BE2C (cell line): Measurements from ENCODE around the gene GRHPR.
"Not testable (repeated sequence)": the region's sequence is repeated elsewhere in the genome, so short reads cannot be mapped to it uniquely, and the experiment has no call there.

ENCODE experiments used
- DNase-seq: peaks from one replicate; pipeline ENCODE4 v3.0.0-alpha.2; 2020
- H3K27me3 ChIP-seq: fragments of 250-450 bp; sonication (Bioruptor Pico); 2 replicates; pipeline ENCODE4 v1.5.1; 2020; ENCODE audit warnings: mild to moderate bottlenecking
- H3K36me3 ChIP-seq: fragments of 250-450 bp; sonication (Bioruptor Pico); 2 replicates; pipeline ENCODE4 v1.5.1; 2020; ENCODE audit warnings: mild to moderate bottlenecking
- H3K4me1 ChIP-seq: fragments of 250-450 bp; sonication (Bioruptor Pico); 2 replicates; pipeline ENCODE4 v1.5.1; 2020
- H3K4me3 ChIP-seq: 2 replicates; pipeline ENCODE4 v1.5.1; 2011; ENCODE audit warnings: low read depth, low read length
- H3K9me3 ChIP-seq: fragments of 250-450 bp; sonication (Bioruptor Pico); 2 replicates; pipeline ENCODE4 v1.5.1; 2020
- TF ChIP-seq, protein P1 (sequence below): IDR thresholded peaks from 2 replicates; pipeline ENCODE4 v1.5.1; 2012; ENCODE audit warnings: mild to moderate bottlenecking, low read depth, low read length

Gene GRHPR

GRCh38 chr9:37464006-37464405 lies 41.5 kb downstream of the GRHPR start:
- no peaks in the 10 kb centered on the region for H3K27me3 ChIP-seq
- no peaks in the 10 kb centered on the region for H3K36me3 ChIP-seq
- TF ChIP-seq, protein P1, sequence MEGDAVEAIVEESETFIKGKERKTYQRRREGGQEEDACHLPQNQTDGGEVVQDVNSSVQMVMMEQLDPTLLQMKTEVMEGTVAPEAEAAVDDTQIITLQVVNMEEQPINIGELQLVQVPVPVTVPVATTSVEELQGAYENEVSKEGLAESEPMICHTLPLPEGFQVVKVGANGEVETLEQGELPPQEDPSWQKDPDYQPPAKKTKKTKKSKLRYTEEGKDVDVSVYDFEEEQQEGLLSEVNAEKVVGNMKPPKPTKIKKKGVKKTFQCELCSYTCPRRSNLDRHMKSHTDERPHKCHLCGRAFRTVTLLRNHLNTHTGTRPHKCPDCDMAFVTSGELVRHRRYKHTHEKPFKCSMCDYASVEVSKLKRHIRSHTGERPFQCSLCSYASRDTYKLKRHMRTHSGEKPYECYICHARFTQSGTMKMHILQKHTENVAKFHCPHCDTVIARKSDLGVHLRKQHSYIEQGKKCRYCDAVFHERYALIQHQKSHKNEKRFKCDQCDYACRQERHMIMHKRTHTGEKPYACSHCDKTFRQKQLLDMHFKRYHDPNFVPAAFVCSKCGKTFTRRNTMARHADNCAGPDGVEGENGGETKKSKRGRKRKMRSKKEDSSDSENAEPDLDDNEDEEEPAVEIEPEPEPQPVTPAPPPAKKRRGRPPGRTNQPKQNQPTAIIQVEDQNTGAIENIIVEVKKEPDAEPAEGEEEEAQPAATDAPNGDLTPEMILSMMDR = no peak
- no peaks in the 10 kb centered on the region for H3K9me3 ChIP-seq
- no peaks in the 10 kb centered on the region; the same call in 1 of the 2 replicates for H3K4me1 ChIP-seq
- no peak for DNase-seq
- peak overlapping the region; percentile 74 for H3K4me3 ChIP-seq

- DNase-seq = no peak
These were observed 42.1 kb downstream of the GRHPR start for GRCh38 chr9:37464426-37465248.

GRCh38 chr9:37465249-37466036 lies 42.9 kb downstream of the GRHPR start, which contains the start of gene ZBTB5:
Gene ZBTB5 (minus strand): TSS chr9:37465450. CDS start chr9:37442551, 22,899 bp downstream.
- TF ChIP-seq, protein P1 = no peak

More at GRCh38 chr9:37464426-37465248, 42.1 kb downstream of the GRHPR start:
- Histone ChIP-seq H3K36me3 (no peaks in the 10 kb centered on the region), H3K9me3 (no peaks in the 10 kb centered on the region), H3K27me3 (no peaks in the 10 kb centered on the region), H3K4me3 (peak overlapping the region; percentile 74), H3K4me1 (no peaks in the 10 kb centered on the region; the same call in 1 of the 2 replicates)
- TF ChIP-seq, protein P1 = no peak

GRCh38 chr9:37466037-37466709 lies 43.7 kb downstream of the GRHPR start:
- H3K4me3 ChIP-seq = peak overlapping the region; percentile 74
- H3K27me3 ChIP-seq = no peaks in the 10 kb centered on the region
- H3K4me1 ChIP-seq = no peaks in the 10 kb centered on the region; the same call in 1 of the 2 replicates
- DNase-seq = peak; percentile 87
- no peaks in the 10 kb centered on the region for H3K36me3 ChIP-seq
- no peaks in the 10 kb centered on the region for H3K9me3 ChIP-seq
- TF ChIP-seq, protein P1 = no peak

More at GRCh38 chr9:37465249-37466036, 42.9 kb downstream of the GRHPR start, which contains the start of gene ZBTB5:
- Histone ChIP-seq H3K4me3 (peak within 1 kb of the TSS; percentile 74), H3K4me1 (no peaks in the 10 kb centered on the region; the same call in 1 of the 2 replicates), H3K36me3 (no peaks in the 10 kb centered on the region), H3K9me3 (no peaks in the 10 kb centered on the region), H3K27me3 (no peaks in the 10 kb centered on the region)
- DNase-seq = peak; percentile 99

GRCh38 chr9:37467530-37467929 lies 45.0 kb downstream of the GRHPR start:
- not testable (repeated sequence) for DNase-seq, H3K27me3 ChIP-seq, H3K4me1 ChIP-seq, H3K36me3 ChIP-seq, H3K4me3 ChIP-seq, H3K9me3 ChIP-seq

DNA sequence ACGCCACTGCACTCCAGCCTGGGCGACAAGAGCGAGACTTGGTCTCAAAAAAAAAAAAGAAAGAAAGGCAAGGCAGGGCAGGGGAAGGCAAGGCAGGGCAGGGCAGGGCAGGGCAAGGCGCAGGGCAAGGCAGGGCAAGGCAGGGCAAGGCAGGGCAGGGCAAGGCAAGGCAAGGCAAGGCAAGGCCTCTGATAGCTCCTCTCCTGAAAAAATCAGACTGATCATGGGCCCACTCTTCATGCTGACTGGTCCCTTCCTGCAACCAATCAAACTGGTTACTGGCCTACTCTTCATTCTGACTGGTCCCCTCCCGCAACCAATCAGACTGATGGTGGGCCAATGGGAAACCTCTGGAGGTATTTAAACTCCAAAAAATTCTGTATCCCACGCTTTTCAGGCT lies 46.1 kb downstream of the GRHPR start:
- Histone ChIP-seq H3K4me1 (no peaks in the 10 kb centered on the region; the same call in 1 of the 2 replicates), H3K9me3 (no peaks in the 10 kb centered on the region), H3K4me3 (no peak overlapping the region), H3K36me3 (no peaks in the 10 kb centered on the region), H3K27me3 (no peaks in the 10 kb centered on the region)
- no peak for DNase-seq
- TF ChIP-seq, protein P1 = no peak
